H54 (cell line): ENCODE results near the gene OR6Q1.
"Not testable (repeated sequence)": the region's sequence is repeated elsewhere in the genome, so short reads cannot be mapped to it uniquely, and the experiment has no call there.

Experiments used
- DNase-seq: peaks from one replicate; pipeline ENCODE4 v3.0.0; 2011; ENCODE audit warnings: low spot score, mixed read lengths; ENCODE audit not compliant: insufficient read length
- FAIRE-seq: peaks from 3 replicates; lab custom pipeline; 2011; peaks lifted over from hg19 to GRCh38; lab: Jason Lieb, UNC
- POLR2A ChIP-seq: IDR thresholded peaks from 2 replicates; pipeline ENCODE4 v1.6.1; 2011; ENCODE audit warnings: low read depth, mild to moderate bottlenecking, low read length

OR6Q1 gene, protein sequence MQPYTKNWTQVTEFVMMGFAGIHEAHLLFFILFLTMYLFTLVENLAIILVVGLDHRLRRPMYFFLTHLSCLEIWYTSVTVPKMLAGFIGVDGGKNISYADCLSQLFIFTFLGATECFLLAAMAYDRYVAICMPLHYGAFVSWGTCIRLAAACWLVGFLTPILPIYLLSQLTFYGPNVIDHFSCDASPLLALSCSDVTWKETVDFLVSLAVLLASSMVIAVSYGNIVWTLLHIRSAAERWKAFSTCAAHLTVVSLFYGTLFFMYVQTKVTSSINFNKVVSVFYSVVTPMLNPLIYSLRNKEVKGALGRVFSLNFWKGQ

DNA sequence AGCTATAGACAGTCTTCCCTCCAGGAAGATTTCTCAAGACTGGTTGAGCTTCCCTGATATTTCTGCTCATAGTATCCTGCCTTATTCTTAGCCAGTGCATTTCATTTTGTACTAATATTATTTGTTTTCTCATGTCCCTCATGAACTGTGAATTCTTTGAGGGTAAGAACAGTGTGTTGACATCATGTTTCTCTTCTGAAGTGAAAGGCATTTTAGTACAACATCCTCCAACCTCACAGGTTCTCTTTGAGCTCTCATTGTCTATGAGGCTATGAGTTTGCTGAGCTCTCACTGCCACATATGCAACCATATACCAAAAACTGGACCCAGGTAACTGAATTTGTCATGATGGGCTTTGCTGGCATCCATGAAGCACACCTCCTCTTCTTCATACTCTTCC, at the start of gene OR6Q1:
Gene OR6Q1, plus strand, starts transcription at position 301 of the 400 bp plus-strand sequence. Its CDS starts 0 bp downstream, at position 301.
- no peak for TF ChIP-seq POLR2A

GRCh38 chr11:57981536-57981935, 49.2 kb upstream of the OR6Q1 start:
- TF ChIP-seq POLR2A, result no peak
- no peak for FAIRE-seq
- no peak for DNase-seq

More for the DNA sequence above, at the start of gene OR6Q1:
- DNase-seq (no peak), FAIRE-seq (no peak)

- no peak for FAIRE-seq
- DNase-seq, result no peak
Observed at GRCh38 chr11:57982776-57983175, 48.0 kb upstream of the OR6Q1 start.

GRCh38 chr11:57983191-57983590, 47.6 kb upstream of the OR6Q1 start:
- DNase-seq (no peak), FAIRE-seq (no peak)
- TF ChIP-seq POLR2A, result no peak

More at GRCh38 chr11:57982776-57983175, 48.0 kb upstream of the OR6Q1 start:
- no peak for TF ChIP-seq POLR2A

- FAIRE-seq, DNase-seq: not testable (repeated sequence)
Observed at GRCh38 chr11:57999523-57999922, 31.2 kb upstream of the OR6Q1 start.

DNA sequence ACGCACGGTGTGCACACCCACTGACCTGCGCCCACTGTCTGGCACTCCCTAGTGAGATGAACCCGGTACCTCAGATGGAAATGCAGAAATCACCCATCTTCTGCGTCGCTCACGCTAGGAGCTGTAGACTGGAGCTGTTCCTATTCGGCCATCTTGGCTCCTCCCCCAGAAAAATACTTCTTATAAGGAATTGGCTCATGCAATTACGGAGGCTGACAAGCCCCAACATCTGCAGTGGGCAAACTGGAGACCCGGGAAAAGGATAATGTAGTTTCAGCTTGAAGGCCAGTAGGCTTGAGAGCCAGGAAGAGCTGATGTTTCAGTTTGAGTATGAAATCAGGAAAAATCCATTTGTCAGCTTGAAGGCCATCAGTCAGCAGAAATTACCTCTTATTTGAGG, 30.7 kb upstream of the OR6Q1 start:
- DNase-seq, FAIRE-seq: not testable (repeated sequence)

GRCh38 chr11:58000699-58001098, 30.1 kb upstream of the OR6Q1 start:
- no peak for FAIRE-seq
- DNase-seq, result no peak
- TF ChIP-seq POLR2A, result no peak

DNA sequence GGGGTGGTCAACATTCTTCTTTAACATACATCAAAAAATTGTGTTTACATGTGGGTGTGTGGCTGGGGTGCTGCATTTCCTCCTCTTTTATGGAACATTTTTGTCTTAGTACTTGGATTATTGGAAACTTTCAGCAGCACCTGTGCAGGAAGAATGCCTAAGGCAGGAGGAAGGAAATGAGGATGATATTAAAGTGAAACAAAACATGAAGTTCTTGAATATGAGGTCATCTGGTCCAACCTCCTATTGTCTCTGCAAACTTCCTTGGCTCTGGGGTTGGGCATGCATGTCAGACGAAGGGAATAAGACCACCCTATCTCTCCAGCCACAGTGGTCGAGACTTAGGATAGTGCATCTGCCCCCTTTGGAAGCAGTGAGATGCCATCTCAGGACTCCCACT, 27.7 kb upstream of the OR6Q1 start:
- TF ChIP-seq POLR2A, result no peak
- FAIRE-seq (no peak), DNase-seq (no peak)

- no peak for TF ChIP-seq POLR2A
- DNase-seq (no peak), FAIRE-seq (no peak)
Observed at GRCh38 chr11:58003591-58003990, 27.2 kb upstream of the OR6Q1 start.

DNA sequence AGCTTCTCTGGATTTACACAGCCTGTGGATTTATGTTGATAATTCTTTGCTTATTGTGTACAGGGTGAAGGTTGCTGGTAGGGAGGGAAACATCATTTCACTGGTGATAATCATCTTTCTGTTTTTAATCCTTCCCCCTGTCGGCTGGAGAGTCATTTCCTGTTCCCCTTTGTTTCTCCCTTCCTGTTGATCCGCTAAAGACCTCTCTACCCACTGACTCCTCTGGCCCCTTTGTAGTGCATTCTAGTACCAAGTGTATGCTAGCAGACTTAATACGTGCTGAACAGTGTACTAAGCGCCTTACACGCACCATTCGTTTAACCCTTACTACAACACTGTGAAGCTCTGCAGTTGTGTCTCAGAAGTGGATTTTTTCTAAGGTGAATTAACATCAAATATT, 26.1 kb upstream of the OR6Q1 start:
- DNase-seq, result no peak
- TF ChIP-seq POLR2A, result no peak
- FAIRE-seq, result no peak

GRCh38 chr11:58006940-58007339, 23.8 kb upstream of the OR6Q1 start:
- no peak for TF ChIP-seq POLR2A
- peak; percentile 35 for DNase-seq
- peak; percentile 60 for FAIRE-seq

- no peak for DNase-seq
- TF ChIP-seq POLR2A, result no peak
- FAIRE-seq, result no peak
Observed at GRCh38 chr11:58011771-58012170, 19.0 kb upstream of the OR6Q1 start.

- DNase-seq (no peak), FAIRE-seq (no peak)
- TF ChIP-seq POLR2A, result no peak
Observed at GRCh38 chr11:58023435-58023931, 7.3 kb upstream of the OR6Q1 start, which contains the start of gene OR9Q1. TSS of gene OR9Q1 (plus strand) at chr11:58023881. CDS start at chr11:58179445, 155,564 bp downstream.

DNA sequence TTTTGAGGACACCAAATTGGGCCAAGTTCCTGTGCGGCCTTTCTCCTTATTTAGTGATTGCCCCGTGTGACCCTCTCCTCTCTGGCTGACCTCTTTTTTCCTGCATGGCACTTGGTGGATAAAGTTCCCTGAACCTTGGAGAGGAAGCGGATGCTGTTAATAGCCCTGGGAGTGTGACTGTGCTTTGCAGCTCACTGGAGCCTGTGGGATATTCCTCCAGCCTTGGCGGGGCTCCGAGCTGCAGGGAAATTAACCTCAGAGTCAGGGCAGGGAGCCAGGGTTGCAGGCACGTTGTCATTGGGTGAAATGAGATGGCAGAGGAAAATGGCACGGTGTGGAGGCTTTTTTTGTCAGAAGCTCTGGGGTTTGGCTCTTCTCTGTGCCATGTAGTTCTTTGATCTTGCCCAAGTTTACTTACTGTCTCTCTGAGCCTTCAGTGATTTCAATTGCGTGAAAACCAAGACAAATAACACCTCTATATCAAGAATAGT, 6.1 kb upstream of the OR6Q1 start:
- DNase-seq, result peak; percentile 12
- no peak for TF ChIP-seq POLR2A
- no peak for FAIRE-seq

GRCh38 chr11:58027341-58027740, 3.4 kb upstream of the OR6Q1 start:
- no peak for FAIRE-seq
- no peak for TF ChIP-seq POLR2A
- no peak for DNase-seq
